Adipocyte (in vitro differentiated cells): ENCODE measurements around the gene CDH11.

Experiments used
- DNase-seq: peaks from one replicate; pipeline ENCODE4 v3.0.0-alpha.2; 2015; ENCODE audit warnings: low read depth
- H3K27me3 ChIP-seq: replicated peaks from 2 replicates; pipeline ENCODE4 v1.7.0; 2013; ENCODE audit warnings: mild to moderate bottlenecking, low read length, moderate library complexity; ENCODE audit not compliant: control insufficient read depth, insufficient read depth
- H3K36me3 ChIP-seq: 2 replicates; pipeline ENCODE4 v1.7.0; 2013; ENCODE audit warnings: low read length, mild to moderate bottlenecking, moderate library complexity; ENCODE audit not compliant: control insufficient read depth, insufficient read depth, severe bottlenecking
- H3K4me1 ChIP-seq: 2 replicates; pipeline ENCODE4 v1.7.0; 2013; ENCODE audit warnings: mild to moderate bottlenecking, low read length, moderate library complexity; ENCODE audit not compliant: control insufficient read depth, insufficient read depth
- H3K4me3 ChIP-seq: 2 replicates; pipeline ENCODE4 v1.7.0; 2013; ENCODE audit warnings: mild to moderate bottlenecking, low read length, moderate library complexity
- H3K9ac ChIP-seq: 2 replicates; pipeline ENCODE4 v1.7.0; 2013; ENCODE audit warnings: mild to moderate bottlenecking, low read length, moderate library complexity
- H3K9me3 ChIP-seq: 2 replicates; pipeline ENCODE4 v1.7.0; 2013; ENCODE audit warnings: mild to moderate bottlenecking, low read length, moderate library complexity; ENCODE audit not compliant: control insufficient read depth

Gene CDH11

GRCh38 chr16:64947651-64948050 is 174.2 kb downstream of the CDH11 start:
- H3K36me3 ChIP-seq, result peaks cover 31% of the 10 kb centered on the region
- no peaks in the 10 kb centered on the region for H3K9me3 ChIP-seq
- H3K9ac ChIP-seq, result no peak overlapping the region
- no peak overlapping the region for H3K4me3 ChIP-seq
- DNase-seq, result no peak
- H3K27me3 ChIP-seq, result no peaks in the 10 kb centered on the region
- peaks cover 16% of the 10 kb centered on the region for H3K4me1 ChIP-seq

- H3K9me3 ChIP-seq, result peaks cover 5% of the 10 kb centered on the region
- no peaks in the 10 kb centered on the region for H3K36me3 ChIP-seq
- no peaks in the 10 kb centered on the region for H3K4me1 ChIP-seq
- no peaks in the 10 kb centered on the region for H3K27me3 ChIP-seq
- H3K4me3 ChIP-seq, result no peak overlapping the region
- no peak overlapping the region for H3K9ac ChIP-seq
- peak; percentile 46 for DNase-seq
Measured at GRCh38 chr16:64933885-64934284, 188.0 kb downstream of the CDH11 start.

GRCh38 chr16:64926476-64926875 is 195.4 kb downstream of the CDH11 start:
- no peak overlapping the region for H3K4me3 ChIP-seq
- H3K9me3 ChIP-seq, result peaks cover 18% of the 10 kb centered on the region
- no peaks in the 10 kb centered on the region for H3K4me1 ChIP-seq
- no peaks in the 10 kb centered on the region for H3K36me3 ChIP-seq
- H3K9ac ChIP-seq, result no peak overlapping the region
- H3K27me3 ChIP-seq, result no peaks in the 10 kb centered on the region
- no peak for DNase-seq

GRCh38 chr16:64925166-64925565 is 196.7 kb downstream of the CDH11 start:
- H3K4me3 ChIP-seq, result no peak overlapping the region
- peak; percentile 65 for DNase-seq
- peaks cover 18% of the 10 kb centered on the region for H3K9me3 ChIP-seq
- H3K36me3 ChIP-seq, result no peaks in the 10 kb centered on the region
- no peaks in the 10 kb centered on the region for H3K4me1 ChIP-seq
- H3K27me3 ChIP-seq, result no peaks in the 10 kb centered on the region
- no peak overlapping the region for H3K9ac ChIP-seq

- Histone ChIP-seq H3K4me3 (no peak overlapping the region), H3K9ac (no peak overlapping the region), H3K27me3 (no peaks in the 10 kb centered on the region), H3K4me1 (no peaks in the 10 kb centered on the region), H3K36me3 (no peaks in the 10 kb centered on the region), H3K9me3 (peaks cover 18% of the 10 kb centered on the region)
- DNase-seq, result no peak
Measured at GRCh38 chr16:64924086-64924485, 197.8 kb downstream of the CDH11 start.

- no peaks in the 10 kb centered on the region for H3K27me3 ChIP-seq
- DNase-seq, result peak; percentile 9
- H3K4me1 ChIP-seq, result no peaks in the 10 kb centered on the region
- H3K9me3 ChIP-seq, result no peaks in the 10 kb centered on the region
- H3K36me3 ChIP-seq, result no peaks in the 10 kb centered on the region
- no peak overlapping the region for H3K4me3 ChIP-seq
- no peak overlapping the region for H3K9ac ChIP-seq
Measured at GRCh38 chr16:64919929-64920607, 201.8 kb downstream of the CDH11 start.

GRCh38 chr16:64919141-64919540 is 202.7 kb downstream of the CDH11 start:
- no peaks in the 10 kb centered on the region for H3K36me3 ChIP-seq
- H3K27me3 ChIP-seq, result no peaks in the 10 kb centered on the region
- DNase-seq, result no peak
- no peak overlapping the region for H3K4me3 ChIP-seq
- H3K9ac ChIP-seq, result no peak overlapping the region
- H3K9me3 ChIP-seq, result no peaks in the 10 kb centered on the region
- no peaks in the 10 kb centered on the region for H3K4me1 ChIP-seq

GRCh38 chr16:64916051-64916450 is 205.8 kb downstream of the CDH11 start:
- H3K36me3 ChIP-seq, result no peaks in the 10 kb centered on the region
- no peak overlapping the region for H3K4me3 ChIP-seq
- no peak for DNase-seq
- H3K27me3 ChIP-seq, result no peaks in the 10 kb centered on the region
- H3K4me1 ChIP-seq, result no peaks in the 10 kb centered on the region
- no peaks in the 10 kb centered on the region for H3K9me3 ChIP-seq
- H3K9ac ChIP-seq, result no peak overlapping the region

GRCh38 chr16:64910356-64910755 is 211.5 kb downstream of the CDH11 start:
- Histone ChIP-seq H3K9ac (peak overlapping the region; percentile 3), H3K27me3 (no peaks in the 10 kb centered on the region), H3K4me1 (peaks cover 13% of the 10 kb centered on the region), H3K9me3 (no peaks in the 10 kb centered on the region), H3K4me3 (peak overlapping the region; percentile 63), H3K36me3 (no peaks in the 10 kb centered on the region)
- DNase-seq, result peak; percentile 69

- Histone ChIP-seq H3K4me3 (no peak overlapping the region), H3K27me3 (no peaks in the 10 kb centered on the region), H3K9me3 (no peaks in the 10 kb centered on the region), H3K4me1 (peaks cover 13% of the 10 kb centered on the region), H3K36me3 (no peaks in the 10 kb centered on the region), H3K9ac (no peak overlapping the region)
- DNase-seq, result no peak
Measured at GRCh38 chr16:64907844-64908243, 214.0 kb downstream of the CDH11 start.

GRCh38 chr16:64903770-64904169 is 218.1 kb downstream of the CDH11 start:
- no peaks in the 10 kb centered on the region for H3K9me3 ChIP-seq
- H3K4me1 ChIP-seq, result peaks cover 6% of the 10 kb centered on the region
- DNase-seq, result no peak
- H3K4me3 ChIP-seq, result no peak overlapping the region
- H3K36me3 ChIP-seq, result no peaks in the 10 kb centered on the region
- H3K9ac ChIP-seq, result no peak overlapping the region
- no peaks in the 10 kb centered on the region for H3K27me3 ChIP-seq

GRCh38 chr16:64900517-64900916 is 221.3 kb downstream of the CDH11 start:
- no peak overlapping the region for H3K4me3 ChIP-seq
- H3K27me3 ChIP-seq, result no peaks in the 10 kb centered on the region
- H3K36me3 ChIP-seq, result no peaks in the 10 kb centered on the region
- no peak overlapping the region for H3K9ac ChIP-seq
- peak; percentile 25 for DNase-seq
- H3K9me3 ChIP-seq, result no peaks in the 10 kb centered on the region
- peaks cover 6% of the 10 kb centered on the region for H3K4me1 ChIP-seq
